Psoas muscle (tissue), 8 donors: Measurements from ENCODE around the gene ATF2. TPM values are rescaled to one million over a fixed set of nuclear protein-coding genes. Genes with fewer than 3 reads are reported as not detected.

Experiments
- ATAC-seq, 4 donors: fragments of 200-7000 bp; cut with Tn5 transposase; one replicate each; pipeline ENCODE4 v1.9.1; 2020; ENCODE audit warnings: moderate library complexity in 3 of 4, mild to moderate bottlenecking in 2 of 4
- DNase-seq, 2 donors: peaks; one replicate each; pipeline ENCODE4 v3.0.0-alpha.2; 2020
- H3K27ac ChIP-seq: fragments of 200-600 bp; one replicate; pipeline ENCODE4 v1.8.0; 2022
- H3K27me3 ChIP-seq, 3 donors: fragments of 200-600 bp in 1 of 3; one replicate each; pipeline versions ENCODE4 v1.6.1 to v1.8.0; 2013 to 2022; ENCODE audit warnings: low read length in 2 of 3, mild to moderate bottlenecking in 2 of 3, moderate library complexity in 1 of 3; ENCODE audit not compliant: insufficient read depth in 3 of 3
- H3K36me3 ChIP-seq, 2 donors: fragments of 200-600 bp in 1 of 2; one replicate each; pipeline versions ENCODE4 v1.6.1 to v1.8.0; 2013 to 2022; ENCODE audit warnings: low read depth in 1 of 2, mild to moderate bottlenecking in 1 of 2, moderate library complexity in 1 of 2; ENCODE audit not compliant: insufficient read depth in 1 of 2
- H3K4me1 ChIP-seq: fragments of 200-600 bp; one replicate; pipeline ENCODE4 v1.8.0; 2022
- H3K4me3 ChIP-seq: fragments of 200-600 bp; one replicate; pipeline ENCODE4 v1.8.0; 2022; ENCODE audit warnings: mild to moderate bottlenecking
- H3K9me3 ChIP-seq: fragments of 200-600 bp; one replicate; pipeline ENCODE4 v1.8.0; 2022
- CTCF ChIP-seq: fragments of 200-600 bp; IDR thresholded peaks from one replicate; pipeline ENCODE4 v1.8.0; 2022; ENCODE audit warnings: antibody characterized with exemption
- WGBS, 3 donors: extraction: QIAGEN DNeasy Blood & Tissue Kit; methylation state at CpG; one replicate each; pipeline versions ENCODE4 v1.1.6 to v1.1.7; 2013; 5-methylcytosine and 5-hydroxymethylcytosine counted together
- intact Hi-C, 2 donors: fragments of 100-400 bp; cut with DNase I; formaldehyde crosslinking; loops; one replicate each; pipeline versions ENCODE4 v1.11.0 to v1.14.2; 2022
- polyA plus RNA-seq, 3 donors: library from polyadenylated mRNA; stranded (reverse); fragments of 200-250 nt; gene quantifications; one replicate each; pipeline ENCODE4 v1.2.3, GENCODE V29; 2013
- total RNA-seq, 4 donors: library from RNA; stranded (reverse); fragmentation: NEBNext Ultra II Directional in 2 of 4; extraction: Animal tissue kit (Norgen Biotek cat#: 25700) in 2 of 4; gene quantifications; one replicate each; pipeline versions ENCODE4 v1.2.1 to v1.2.4, GENCODE V29; 2021 to 2023
- donor health status: healthy with polysubstance abuse.
- donor health status: DM: no; HTN: no; CAD: no; lungs with moderate emphysema.
- donor health status: Bipolar disorder and iron deficiency.
- donor health status: healthy.
- donor health status: DM: yes; HTN: yes; CAD: no.
- donor health status: DM: no; HTN: no; CAD: no.
- donor health status: DM: no; HTN: no; CAD: no.
- donor health status: DM: yes; HTN: yes; CAD: no.

The ATF2 gene
- total and polyA plus RNA-seq, 7 donors: 6.9 to 22.3 (median 18.7) TPM

DNA sequence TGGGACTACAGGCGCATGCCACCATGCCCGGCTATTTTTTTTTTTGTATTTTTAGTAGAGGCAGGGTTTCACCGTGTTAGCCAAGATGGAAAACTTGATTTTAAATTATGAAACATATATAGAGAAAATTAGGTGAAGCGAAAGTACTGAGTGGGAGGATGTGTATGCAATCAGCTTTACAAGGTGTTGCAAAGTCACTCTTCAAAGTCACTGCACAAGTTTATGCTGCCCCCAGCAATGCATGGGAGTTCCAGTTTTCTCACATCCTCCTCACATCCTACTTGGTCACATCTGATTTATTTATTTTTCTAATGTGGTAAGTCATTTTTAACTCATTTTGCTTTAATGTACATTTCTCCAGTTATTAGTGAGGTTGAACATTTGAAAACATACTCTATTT, 113.7 kb downstream of the ATF2 start:
- ATAC-seq: no peak
- no peak for DNase-seq
- intact Hi-C loops: no loop called here
- TF ChIP-seq CTCF: no peak
- Histone ChIP-seq H3K36me3 (no peaks in the 10 kb centered on the region), H3K4me3 (no peak overlapping the region), H3K4me1 (no peaks in the 10 kb centered on the region), H3K9me3 (no peaks in the 10 kb centered on the region), H3K27me3 (no peaks in the 10 kb centered on the region), H3K27ac (no peak overlapping the region)
- WGBS, 3 donors: 95 to 97% (median 95%) methylated on average over 4 of the region's 4 CpGs

DNA sequence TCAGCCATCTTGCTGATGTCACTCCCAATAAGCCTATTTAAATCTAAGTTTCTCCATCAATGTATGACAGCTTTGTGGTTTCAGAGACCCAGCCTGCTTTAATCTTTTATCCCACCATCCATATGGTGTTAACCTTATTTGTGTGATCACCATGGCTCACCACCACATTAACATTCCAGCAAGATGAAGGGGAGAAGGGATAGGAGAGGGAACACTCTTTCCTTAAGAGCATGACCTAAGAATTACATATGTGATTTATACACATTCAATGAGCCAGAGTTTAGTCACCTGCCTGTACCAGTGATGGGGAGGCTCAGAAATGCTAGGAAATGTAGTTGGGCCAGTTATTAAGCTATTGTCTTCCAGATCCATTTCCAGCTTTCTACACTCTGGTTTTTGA, 118.3 kb downstream of the ATF2 start:
- Histone ChIP-seq H3K36me3 (no peaks in the 10 kb centered on the region), H3K9me3 (no peaks in the 10 kb centered on the region), H3K27me3 (no peaks in the 10 kb centered on the region), H3K4me3 (no peak overlapping the region), H3K4me1 (no peaks in the 10 kb centered on the region), H3K27ac (no peak overlapping the region)
- intact Hi-C loops: no loop called here
- TF ChIP-seq CTCF: no peak
- DNase-seq (no peak), ATAC-seq (no peak)

DNA sequence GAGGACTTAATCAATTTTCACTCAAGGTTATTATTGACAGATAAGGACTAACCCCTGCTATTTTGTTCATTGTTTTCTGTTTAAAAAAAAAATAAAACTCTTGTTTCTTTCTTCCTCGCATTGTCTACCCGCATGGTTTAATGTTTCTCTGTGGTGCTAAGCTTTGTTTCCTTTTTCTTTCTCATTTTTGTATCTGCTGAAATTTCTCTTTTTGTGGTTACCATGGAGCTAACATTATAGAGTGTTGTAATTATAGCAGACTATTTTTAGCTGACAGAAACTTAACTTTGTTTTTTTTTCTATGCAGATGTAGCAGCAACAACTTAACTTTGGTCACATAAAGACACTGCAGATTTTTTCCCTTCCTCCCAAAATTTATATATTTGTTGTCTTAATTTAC, 119.7 kb downstream of the ATF2 start:
- TF ChIP-seq CTCF: no peak
- intact Hi-C loops: no loop called here
- 86 to 95% (median 87%) methylated on average over 2 of the region's 2 CpGs for WGBS, 3 donors
- DNase-seq (no peak), ATAC-seq (no peak)
- Histone ChIP-seq H3K4me3 (no peak overlapping the region), H3K9me3 (no peaks in the 10 kb centered on the region), H3K27me3 (no peaks in the 10 kb centered on the region), H3K36me3 (no peaks in the 10 kb centered on the region), H3K4me1 (no peaks in the 10 kb centered on the region), H3K27ac (no peak overlapping the region)

GRCh38 chr2:175039490-175039889, 128.5 kb downstream of the ATF2 start:
- Histone ChIP-seq H3K4me1 (no peaks in the 10 kb centered on the region), H3K36me3 (no peaks in the 10 kb centered on the region), H3K9me3 (no peaks in the 10 kb centered on the region), H3K27me3 (no peaks in the 10 kb centered on the region), H3K27ac (no peak overlapping the region), H3K4me3 (no peak overlapping the region)
- intact Hi-C loops: no loop called here
- ATAC-seq: no peak
- no peak for TF ChIP-seq CTCF
- DNase-seq: no peak
- 94 to 99% (median 97%) methylated on average over 3 of the region's 3 CpGs for WGBS, 3 donors

GRCh38 chr2:175039031-175039430, 129.0 kb downstream of the ATF2 start:
- ATAC-seq: no peak
- 85 to 89% (median 88%) methylated on average over 5 of the region's 5 CpGs for WGBS, 3 donors
- intact Hi-C loops: no loop called here
- H3K9me3 ChIP-seq: no peaks in the 10 kb centered on the region
- no peak for DNase-seq
- H3K27me3 ChIP-seq: no peaks in the 10 kb centered on the region
- H3K27ac ChIP-seq: no peak overlapping the region
- H3K4me1 ChIP-seq: no peaks in the 10 kb centered on the region
- no peaks in the 10 kb centered on the region for H3K36me3 ChIP-seq
- no peak for TF ChIP-seq CTCF
- no peak overlapping the region for H3K4me3 ChIP-seq
